Adipocyte (in vitro differentiated cells): Measurements from ENCODE around the gene ANXA6.
A peak's percentile ranks its signal among the peaks of the same experiment; 100 is the strongest.
"Not testable (repeated sequence)": the region's sequence is repeated elsewhere in the genome, so short reads cannot be mapped to it uniquely, and the experiment has no call there.

Experiments used
- DNase-seq: peaks from one replicate; pipeline ENCODE4 v3.0.0-alpha.2; 2015; ENCODE audit warnings: low read depth
- H3K27me3 ChIP-seq: replicated peaks from 2 replicates; pipeline ENCODE4 v1.7.0; 2013; ENCODE audit warnings: mild to moderate bottlenecking, low read length, moderate library complexity; ENCODE audit not compliant: control insufficient read depth, insufficient read depth
- H3K36me3 ChIP-seq: 2 replicates; pipeline ENCODE4 v1.7.0; 2013; ENCODE audit warnings: low read length, mild to moderate bottlenecking, moderate library complexity; ENCODE audit not compliant: control insufficient read depth, insufficient read depth, severe bottlenecking
- H3K4me1 ChIP-seq: 2 replicates; pipeline ENCODE4 v1.7.0; 2013; ENCODE audit warnings: mild to moderate bottlenecking, low read length, moderate library complexity; ENCODE audit not compliant: control insufficient read depth, insufficient read depth
- H3K4me3 ChIP-seq: 2 replicates; pipeline ENCODE4 v1.7.0; 2013; ENCODE audit warnings: mild to moderate bottlenecking, low read length, moderate library complexity
- H3K9ac ChIP-seq: 2 replicates; pipeline ENCODE4 v1.7.0; 2013; ENCODE audit warnings: mild to moderate bottlenecking, low read length, moderate library complexity
- H3K9me3 ChIP-seq: 2 replicates; pipeline ENCODE4 v1.7.0; 2013; ENCODE audit warnings: mild to moderate bottlenecking, low read length, moderate library complexity; ENCODE audit not compliant: control insufficient read depth

Gene ANXA6

GRCh38 chr5:151179489-151179840 is 21.9 kb upstream of the ANXA6 start:
- Histone ChIP-seq H3K4me1 (peaks cover 29% of the 10 kb centered on the region), H3K9ac (no peak overlapping the region), H3K27me3 (no peaks in the 10 kb centered on the region), H3K9me3 (no peaks in the 10 kb centered on the region), H3K4me3 (no peak overlapping the region), H3K36me3 (peaks cover 26% of the 10 kb centered on the region)
- DNase-seq: no peak

GRCh38 chr5:151178777-151179488 is 21.4 kb upstream of the ANXA6 start:
- H3K27me3 ChIP-seq: no peaks in the 10 kb centered on the region
- H3K4me3 ChIP-seq: no peak overlapping the region
- peaks cover 21% of the 10 kb centered on the region for H3K36me3 ChIP-seq
- no peak for DNase-seq
- H3K4me1 ChIP-seq: peaks cover 28% of the 10 kb centered on the region
- no peak overlapping the region for H3K9ac ChIP-seq
- no peaks in the 10 kb centered on the region for H3K9me3 ChIP-seq

GRCh38 chr5:151178372-151178771 is 20.8 kb upstream of the ANXA6 start:
- Histone ChIP-seq H3K4me1 (peaks cover 26% of the 10 kb centered on the region), H3K27me3 (no peaks in the 10 kb centered on the region), H3K9ac (no peak overlapping the region), H3K36me3 (peaks cover 15% of the 10 kb centered on the region), H3K4me3 (no peak overlapping the region), H3K9me3 (no peaks in the 10 kb centered on the region)
- DNase-seq: no peak

GRCh38 chr5:151176268-151176667 is 18.7 kb upstream of the ANXA6 start:
- H3K4me1 ChIP-seq, DNase-seq, H3K9ac ChIP-seq, H3K27me3 ChIP-seq, H3K9me3 ChIP-seq, H3K4me3 ChIP-seq: not testable (repeated sequence)
- H3K36me3 ChIP-seq: peaks cover 11% of the 10 kb centered on the region

- peaks cover 4% of the 10 kb centered on the region for H3K36me3 ChIP-seq
- no peaks in the 10 kb centered on the region for H3K9me3 ChIP-seq
- no peak for DNase-seq
- peaks cover under 1% of the 10 kb centered on the region for H3K27me3 ChIP-seq
- peaks cover 8% of the 10 kb centered on the region for H3K4me1 ChIP-seq
- no peak overlapping the region for H3K9ac ChIP-seq
- peak overlapping the region; percentile 29 for H3K4me3 ChIP-seq
Measured at GRCh38 chr5:151174612-151175101, 17.1 kb upstream of the ANXA6 start.

GRCh38 chr5:151173711-151174611 is 16.4 kb upstream of the ANXA6 start:
- Histone ChIP-seq H3K27me3 (peaks cover 4% of the 10 kb centered on the region), H3K4me3 (peak overlapping the region; percentile 29), H3K4me1 (peaks cover 8% of the 10 kb centered on the region), H3K9me3 (no peaks in the 10 kb centered on the region), H3K9ac (no peak overlapping the region), H3K36me3 (peaks cover 4% of the 10 kb centered on the region)
- no peak for DNase-seq

GRCh38 chr5:151171529-151171928 is 13.9 kb upstream of the ANXA6 start:
- Histone ChIP-seq H3K9me3 (no peaks in the 10 kb centered on the region), H3K4me3 (no peak overlapping the region)
- no peak for DNase-seq

GRCh38 chr5:151168602-151169344 is 11.2 kb upstream of the ANXA6 start:
- no peak for DNase-seq
- Histone ChIP-seq H3K36me3 (no peaks in the 10 kb centered on the region), H3K27me3 (peaks cover 4% of the 10 kb centered on the region), H3K9ac (no peak overlapping the region), H3K4me1 (peaks cover 6% of the 10 kb centered on the region), H3K9me3 (no peaks in the 10 kb centered on the region), H3K4me3 (no peak overlapping the region)

More at GRCh38 chr5:151171529-151171928, 13.9 kb upstream of the ANXA6 start:
- Histone ChIP-seq H3K36me3 (no peaks in the 10 kb centered on the region), H3K9ac (no peak overlapping the region), H3K4me1 (peaks cover 8% of the 10 kb centered on the region), H3K27me3 (peaks cover 4% of the 10 kb centered on the region)

- Histone ChIP-seq H3K9ac (no peak overlapping the region), H3K4me3 (no peak overlapping the region), H3K4me1 (peaks cover 17% of the 10 kb centered on the region), H3K36me3 (no peaks in the 10 kb centered on the region), H3K9me3 (no peaks in the 10 kb centered on the region), H3K27me3 (peaks cover 4% of the 10 kb centered on the region)
- no peak for DNase-seq
Measured at GRCh38 chr5:151167022-151167421, 9.4 kb upstream of the ANXA6 start.

GRCh38 chr5:151164687-151165392 is 7.3 kb upstream of the ANXA6 start:
- peaks cover 17% of the 10 kb centered on the region for H3K4me1 ChIP-seq
- no peaks in the 10 kb centered on the region for H3K9me3 ChIP-seq
- no peaks in the 10 kb centered on the region for H3K36me3 ChIP-seq
- peak; percentile 90 for DNase-seq
- peaks cover 4% of the 10 kb centered on the region for H3K27me3 ChIP-seq
- no peak overlapping the region for H3K4me3 ChIP-seq
- peak overlapping the region; percentile 19 for H3K9ac ChIP-seq
